Activated naive CD4-positive, alpha-beta T cell treated with anti-CD3 and anti-CD28 coated beads, Interleukin-2, amount 10 ng/mL, durations not matched to agents 7 days and 5 days (primary cell): Measurements from ENCODE around the gene FAM107A.
"Not testable (repeated sequence)": the region's sequence is repeated elsewhere in the genome, so short reads cannot be mapped to it uniquely, and the experiment has no call there.

ENCODE experiments used
- CTCF ChIA-PET: fragments of 350-600 bp; sonication (Branson Sonifier 250); formaldehyde crosslinking; loops from one replicate; lab custom pipeline; 2021; ENCODE audit warnings: antibody characterized with exemption; lab: Charles Lee
- DNase-seq: peaks from one replicate; pipeline ENCODE4 v3.0.0-alpha.2; 2020
- H3K27ac Mint-ChIP-seq: one replicate; pipeline ENCODE4 v1.8.0; 2021; ENCODE audit warnings: mild to moderate bottlenecking, moderate library complexity, mixed read lengths
- H3K27me3 Mint-ChIP-seq: one replicate; pipeline ENCODE4 v1.8.0; 2021; ENCODE audit warnings: mild to moderate bottlenecking, mixed read lengths
- H3K36me3 Mint-ChIP-seq: one replicate; pipeline ENCODE4 v1.8.0; 2021; ENCODE audit warnings: mixed read lengths
- H3K4me1 Mint-ChIP-seq: one replicate; pipeline ENCODE4 v1.8.0; 2021; ENCODE audit warnings: mixed read lengths
- H3K4me3 Mint-ChIP-seq: one replicate; pipeline ENCODE4 v1.8.0; 2021; ENCODE audit warnings: mild to moderate bottlenecking, moderate library complexity, mixed read lengths
- H3K9me3 Mint-ChIP-seq: one replicate; pipeline ENCODE4 v1.8.0; 2021; ENCODE audit warnings: mixed read lengths

Gene FAM107A

GRCh38 chr3:58532794-58533220 is 44.4 kb downstream of the FAM107A start:
- H3K4me3 Mint-ChIP-seq: no peak overlapping the region
- no peaks in the 10 kb centered on the region for H3K9me3 Mint-ChIP-seq
- CTCF ChIA-PET: interaction anchor here (0.5 to 6.1 kb wide), 4 partner anchors 38 to 225 kb away, joined by 3 to 46 read pairs (median 4); partner anchors contain the start of genes HTD2 and RPP14
- peak; percentile 83 for DNase-seq
- peaks cover 12% of the 10 kb centered on the region for H3K4me1 Mint-ChIP-seq
- peaks cover 9% of the 10 kb centered on the region for H3K27me3 Mint-ChIP-seq
- H3K36me3 Mint-ChIP-seq: no peaks in the 10 kb centered on the region
- no peak overlapping the region for H3K27ac Mint-ChIP-seq

GRCh38 chr3:58531956-58532355 is 45.2 kb downstream of the FAM107A start:
- Mint-ChIP-seq H3K27ac (no peak overlapping the region), H3K4me3 (no peak overlapping the region), H3K36me3 (no peaks in the 10 kb centered on the region), H3K9me3 (no peaks in the 10 kb centered on the region), H3K27me3 (peaks cover 9% of the 10 kb centered on the region), H3K4me1 (peaks cover 12% of the 10 kb centered on the region)
- DNase-seq: no peak
- CTCF ChIA-PET: interaction anchor here (0.7 to 6.1 kb wide), 9 partner anchors 20 to 1524 kb away, joined by 3 to 46 read pairs (median 3); partner anchors contain the start of genes HTD2 and RPP14

- Mint-ChIP-seq H3K4me1 (peaks cover 12% of the 10 kb centered on the region), H3K36me3 (no peaks in the 10 kb centered on the region), H3K27ac (no peak overlapping the region), H3K9me3 (no peaks in the 10 kb centered on the region), H3K27me3 (peaks cover 9% of the 10 kb centered on the region), H3K4me3 (no peak overlapping the region)
- no peak for DNase-seq
- CTCF ChIA-PET: interaction anchor here (0.6 to 6.1 kb wide), 13 partner anchors 21 to 1524 kb away, joined by 3 to 46 read pairs (median 3); partner anchors contain the start of genes HTD2 and RPP14
Observed at GRCh38 chr3:58531555-58531954, 45.6 kb downstream of the FAM107A start.

GRCh38 chr3:58530354-58530865 is 46.8 kb downstream of the FAM107A start:
- H3K27ac Mint-ChIP-seq: no peak overlapping the region
- DNase-seq: no peak
- H3K4me3 Mint-ChIP-seq: no peak overlapping the region
- H3K27me3 Mint-ChIP-seq: peaks cover 9% of the 10 kb centered on the region
- peaks cover 7% of the 10 kb centered on the region for H3K4me1 Mint-ChIP-seq
- CTCF ChIA-PET: interaction anchor here (0.9 to 6.1 kb wide), 7 partner anchors 9 to 223 kb away, joined by 3 to 46 read pairs (median 4); partner anchors contain the start of genes HTD2 and RPP14
- no peaks in the 10 kb centered on the region for H3K9me3 Mint-ChIP-seq
- H3K36me3 Mint-ChIP-seq: no peaks in the 10 kb centered on the region

GRCh38 chr3:58529516-58530353 is 47.5 kb downstream of the FAM107A start:
- CTCF ChIA-PET: interaction anchor here (0.9 to 6.1 kb wide), 4 partner anchors 8 to 222 kb away, joined by 3 to 46 read pairs (median 4); partner anchors contain the start of genes HTD2 and RPP14
- no peak for DNase-seq
- H3K9me3 Mint-ChIP-seq: no peaks in the 10 kb centered on the region

GRCh38 chr3:58528629-58529028 is 48.6 kb downstream of the FAM107A start:
- DNase-seq: no peak
- H3K4me1 Mint-ChIP-seq: peaks cover 7% of the 10 kb centered on the region
- CTCF ChIA-PET: interaction anchor here (1.2 to 1.6 kb wide), 2 partner anchors 212 to 227 kb away, joined by 4 read pairs; no protein-coding TSS in a partner anchor
- H3K27me3 Mint-ChIP-seq: peaks cover 9% of the 10 kb centered on the region
- no peak overlapping the region for H3K4me3 Mint-ChIP-seq
- no peaks in the 10 kb centered on the region for H3K9me3 Mint-ChIP-seq
- no peak overlapping the region for H3K27ac Mint-ChIP-seq
- no peaks in the 10 kb centered on the region for H3K36me3 Mint-ChIP-seq

More at GRCh38 chr3:58529516-58530353, 47.5 kb downstream of the FAM107A start:
- H3K27ac Mint-ChIP-seq: no peak overlapping the region
- peaks cover 7% of the 10 kb centered on the region for H3K4me1 Mint-ChIP-seq
- H3K4me3 Mint-ChIP-seq: no peak overlapping the region
- no peaks in the 10 kb centered on the region for H3K36me3 Mint-ChIP-seq
- H3K27me3 Mint-ChIP-seq: peaks cover 9% of the 10 kb centered on the region

GRCh38 chr3:58527440-58527839 is 49.8 kb downstream of the FAM107A start:
- H3K9me3 Mint-ChIP-seq, H3K36me3 Mint-ChIP-seq, H3K4me1 Mint-ChIP-seq, H3K27me3 Mint-ChIP-seq, DNase-seq, H3K27ac Mint-ChIP-seq, H3K4me3 Mint-ChIP-seq: not testable (repeated sequence)
- CTCF ChIA-PET: interaction anchor here (1.6 to 2.8 kb wide), 2 partner anchors 211 to 220 kb away, joined by 4 to 10 read pairs; partner anchors contain the start of genes HTD2 and RPP14

GRCh38 chr3:58526515-58526957 is 50.7 kb downstream of the FAM107A start:
- Mint-ChIP-seq H3K9me3 (no peaks in the 10 kb centered on the region), H3K27ac (no peak overlapping the region), H3K36me3 (no peaks in the 10 kb centered on the region), H3K4me1 (no peaks in the 10 kb centered on the region), H3K4me3 (no peak overlapping the region), H3K27me3 (peaks cover 8% of the 10 kb centered on the region)
- CTCF ChIA-PET: interaction anchor here (2.8 kb wide), 1 partner anchor 219 kb away, joined by 10 read pairs; the partner anchor contains the start of genes HTD2 and RPP14
- DNase-seq: no peak

- Mint-ChIP-seq H3K4me3 (no peak overlapping the region), H3K27ac (no peak overlapping the region), H3K9me3 (no peaks in the 10 kb centered on the region), H3K27me3 (peaks cover 6% of the 10 kb centered on the region), H3K36me3 (no peaks in the 10 kb centered on the region), H3K4me1 (no peaks in the 10 kb centered on the region)
- DNase-seq: no peak
- CTCF ChIA-PET: no interaction called here
Observed at GRCh38 chr3:58524326-58524888, 52.8 kb downstream of the FAM107A start.

GRCh38 chr3:58522759-58523425 is 54.3 kb downstream of the FAM107A start:
- H3K27ac Mint-ChIP-seq: no peak overlapping the region

GRCh38 chr3:58521917-58522631 is 55.1 kb downstream of the FAM107A start:
- Mint-ChIP-seq H3K36me3 (no peaks in the 10 kb centered on the region), H3K27ac (no peak overlapping the region), H3K27me3 (peaks cover 6% of the 10 kb centered on the region), H3K4me3 (no peak overlapping the region), H3K9me3 (no peaks in the 10 kb centered on the region), H3K4me1 (no peaks in the 10 kb centered on the region)
- CTCF ChIA-PET: interaction anchor here (1.6 kb wide), 1 partner anchor 8 kb away, joined by 3 read pairs; no protein-coding TSS in a partner anchor
- no peak for DNase-seq

More at GRCh38 chr3:58522759-58523425, 54.3 kb downstream of the FAM107A start:
- Mint-ChIP-seq H3K36me3 (no peaks in the 10 kb centered on the region), H3K27me3 (peaks cover 6% of the 10 kb centered on the region), H3K4me1 (no peaks in the 10 kb centered on the region), H3K4me3 (no peak overlapping the region), H3K9me3 (no peaks in the 10 kb centered on the region)
- CTCF ChIA-PET: interaction anchor here (0.5 kb wide), 1 partner anchor 192 kb away, joined by 4 read pairs; no protein-coding TSS in a partner anchor
- DNase-seq: no peak

GRCh38 chr3:58521336-58521670 is 55.9 kb downstream of the FAM107A start:
- peaks cover 6% of the 10 kb centered on the region for H3K27me3 Mint-ChIP-seq
- no peak overlapping the region for H3K27ac Mint-ChIP-seq
- no peaks in the 10 kb centered on the region for H3K36me3 Mint-ChIP-seq
- no peak overlapping the region for H3K4me3 Mint-ChIP-seq
- no peaks in the 10 kb centered on the region for H3K4me1 Mint-ChIP-seq
- DNase-seq: no peak
- CTCF ChIA-PET: interaction anchor here (0.6 to 1.6 kb wide), 2 partner anchors 9 to 30 kb away, joined by 3 to 4 read pairs; no protein-coding TSS in a partner anchor
- no peaks in the 10 kb centered on the region for H3K9me3 Mint-ChIP-seq
